ENCODE data around the gene SRRM3.

GRCh38 chr7:76261329-76261728 lies 59.6 kb downstream of the SRRM3 start:
- TF ChIP-seq CTCF (IDR thresholded peaks at IDR 0.05) (no peak), EP300 (IDR thresholded peaks at IDR 0.05) (no peak), POLR2A (IDR thresholded peaks at IDR 0.05) (no peak), POLR2AphosphoS5 (IDR thresholded peaks at IDR 0.05) (no peak)

Measured in gastroesophageal sphincter (tissue), 3 donors.